GM23248 (cell line): ENCODE data around the gene GPR83. TPM values are rescaled to one million over a fixed set of nuclear protein-coding genes. Genes with fewer than 3 reads are reported as not detected.

Source experiments
- DNase-seq: peaks from one replicate; pipeline ENCODE4 v3.0.0-alpha.2; 2015
- H2AFZ ChIP-seq: fragments of 200-600 bp; sonication (generic); 2 replicates; pipeline ENCODE4 v1.6.1; 2016; ENCODE audit warnings: antibody characterized with exemption
- H3F3A ChIP-seq: fragments of 200-600 bp; sonication (generic); 2 replicates; pipeline ENCODE4 v1.6.1; 2016; ENCODE audit warnings: mild to moderate bottlenecking, antibody characterized with exemption, mixed run types; ENCODE audit not compliant: insufficient read depth
- H3K27ac ChIP-seq: fragments of 200-600 bp; sonication (generic); 2 replicates; pipeline ENCODE4 v1.5.1; 2016; ENCODE audit warnings: mild to moderate bottlenecking
- H3K27me3 ChIP-seq: fragments of 200-600 bp; sonication (generic); replicated peaks from 2 replicates; pipeline ENCODE4 v1.6.1; 2016; ENCODE audit warnings: mild to moderate bottlenecking; ENCODE audit not compliant: insufficient read depth
- H3K36me3 ChIP-seq: fragments of 200-600 bp; sonication (generic); 2 replicates; pipeline ENCODE4 v1.6.1; 2016; ENCODE audit warnings: low read depth, mild to moderate bottlenecking
- H3K4me1 ChIP-seq: fragments of 200-600 bp; sonication (generic); 2 replicates; pipeline ENCODE4 v1.6.1; 2016; ENCODE audit warnings: mild to moderate bottlenecking; ENCODE audit not compliant: insufficient read depth
- H3K4me2 ChIP-seq: fragments of 200-600 bp; sonication (generic); one replicate; pipeline ENCODE4 v1.6.1; 2016; ENCODE audit warnings: mild to moderate bottlenecking; ENCODE audit not compliant: unreplicated experiment
- H3K4me3 ChIP-seq: fragments of 200-600 bp; sonication (generic); 2 replicates; pipeline ENCODE4 v1.5.1; 2016; ENCODE audit warnings: mild to moderate bottlenecking
- H3K79me2 ChIP-seq: fragments of 200-600 bp; sonication (generic); 2 replicates; pipeline ENCODE4 v1.6.1; 2016; ENCODE audit warnings: mild to moderate bottlenecking; ENCODE audit not compliant: insufficient read depth
- H3K9ac ChIP-seq: fragments of 200-600 bp; sonication (generic); 2 replicates; pipeline ENCODE4 v1.6.1; 2016; ENCODE audit warnings: mild to moderate bottlenecking
- H3K9me2 ChIP-seq: fragments of 200-600 bp; sonication (generic); 2 replicates; pipeline ENCODE4 v1.6.1; 2016; ENCODE audit warnings: mixed run types, mild to moderate bottlenecking, moderate library complexity; ENCODE audit not compliant: insufficient read depth
- H3K9me3 ChIP-seq: fragments of 200-600 bp; sonication (generic); one replicate; pipeline ENCODE4 v1.6.1; 2017; ENCODE audit warnings: low read depth
- H4K20me1 ChIP-seq: fragments of 200-600 bp; sonication (generic); 2 replicates; pipeline ENCODE4 v1.6.0; 2016; ENCODE audit not compliant: insufficient read depth
- EZH2 ChIP-seq: fragments of 200-600 bp; sonication (generic); IDR thresholded peaks from 2 replicates; pipeline ENCODE4 v1.6.1; 2018; ENCODE audit warnings: antibody characterized with exemption, mild to moderate bottlenecking; ENCODE audit not compliant: insufficient read depth, poor library complexity, severe bottlenecking
- EZH2phosphoT487 ChIP-seq: fragments of 200-600 bp; sonication (generic); IDR thresholded peaks from 2 replicates; pipeline ENCODE4 v1.6.1; 2018; ENCODE audit warnings: antibody characterized with exemption, moderate library complexity, mild to moderate bottlenecking, low read depth; ENCODE audit not compliant: insufficient read depth
- WGBS, 2 experiments: methylation state at CpG; one replicate each; pipeline ENCODE4 v1.1.6; 2015 to 2017; ENCODE audit warnings: low lambda C conversion rate in 2 of 2, low coverage in 1 of 2; ENCODE audit errors: missing lambda C conversion rate in 2 of 2; 5-methylcytosine and 5-hydroxymethylcytosine counted together
- in situ Hi-C: fragments of 300-500 bp; cut with MboI; formaldehyde crosslinking; loops from 2 replicates; pipeline ENCODE4 v1.15.0; 2020
- polyA plus RNA-seq: library from polyadenylated mRNA; unstranded; fragments of >200 nt; fragmentation: Nextera tagmentation; extraction: Ambion mirVana; gene quantifications from 2 replicates; pipeline ENCODE4 v1.2.1, GENCODE V29; 2016
- total RNA-seq: library from RNA; depleted of rRNA; stranded (reverse); fragments of >200 nt; shearing (Covaris generic); gene quantifications from 2 replicates; pipeline ENCODE4 v1.2.3, GENCODE V29; 2014; rRNA removed

GPR83 gene
- total and polyA plus RNA-seq, 2 experiments from 2014 or later, result not detected

DNA sequence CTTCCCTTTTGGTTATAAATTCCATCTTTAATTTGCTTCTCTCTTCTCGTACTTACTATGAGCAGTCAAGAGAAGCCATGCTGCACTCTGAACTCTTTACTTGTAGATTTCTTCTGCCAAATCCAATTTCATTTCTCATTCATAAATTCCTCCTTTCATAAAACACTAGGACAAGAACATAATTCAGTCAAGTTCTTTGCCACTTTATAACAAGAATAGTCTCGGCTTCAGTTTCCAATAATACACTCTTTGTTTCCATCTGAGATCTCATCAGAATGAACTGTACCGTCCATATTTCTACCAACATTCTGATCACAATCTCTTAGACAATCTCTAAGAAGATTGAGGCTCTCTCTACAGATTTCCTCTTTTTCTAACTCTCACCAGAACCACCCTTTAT lies 71.7 kb downstream of the GPR83 start:
- Histone ChIP-seq H3K27me3 (peaks cover 23% of the 10 kb centered on the region; the same call in 1 of the 2 replicates), H3K4me1 (no peaks in the 10 kb centered on the region), H3F3A (no peaks in the 10 kb centered on the region), H3K36me3 (no peaks in the 10 kb centered on the region), H3K79me2 (no peaks in the 10 kb centered on the region), H3K27ac (no peak overlapping the region), H4K20me1 (no peaks in the 10 kb centered on the region), H3K9ac (no peak overlapping the region), H3K4me2 (no peak overlapping the region), H3K9me2 (no peaks in the 10 kb centered on the region), H2AFZ (no peak overlapping the region), H3K9me3 (no peaks in the 10 kb centered on the region), H3K4me3 (no peak overlapping the region)
- no peak for TF ChIP-seq EZH2
- TF ChIP-seq EZH2phosphoT487, result no peak
- no peak for DNase-seq
- 35 to 44% methylated on average over 3 of the region's 3 CpGs for WGBS, 2 experiments
- in situ Hi-C loops, result no loop called here

DNA sequence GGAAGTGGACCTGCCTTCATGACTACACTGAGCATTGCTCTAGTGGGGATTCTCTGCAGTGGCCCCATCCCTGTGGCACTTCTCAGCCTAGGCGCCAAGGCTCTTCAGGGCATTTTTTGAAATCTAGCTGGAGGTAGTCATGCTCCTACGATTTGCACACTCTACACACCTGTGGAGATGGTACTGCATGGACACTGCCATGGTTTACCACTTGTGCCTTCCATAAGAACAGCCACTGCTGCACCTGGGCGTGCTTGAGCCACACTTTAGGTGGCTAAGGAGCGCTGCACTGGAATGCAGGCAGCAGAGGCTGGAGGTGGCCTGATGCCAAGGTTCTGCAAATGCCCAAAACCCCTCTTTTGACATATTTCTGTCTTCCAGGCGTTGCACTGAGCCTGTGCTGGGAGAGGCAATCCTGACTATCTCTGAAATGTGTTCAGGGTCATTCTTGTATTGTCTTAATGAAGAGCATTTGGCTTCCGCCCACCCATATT lies 72.6 kb downstream of the GPR83 start:
- TF ChIP-seq EZH2phosphoT487 (no peak), EZH2 (no peak)
- Histone ChIP-seq H3K4me1 (no peaks in the 10 kb centered on the region), H3K9me3 (no peaks in the 10 kb centered on the region), H3K9ac (no peak overlapping the region), H3K9me2 (no peaks in the 10 kb centered on the region), H3F3A (no peaks in the 10 kb centered on the region), H3K79me2 (no peaks in the 10 kb centered on the region), H3K4me2 (no peak overlapping the region), H3K27ac (no peak overlapping the region), H4K20me1 (no peaks in the 10 kb centered on the region), H3K4me3 (no peak overlapping the region), H3K27me3 (peaks cover 27% of the 10 kb centered on the region), H2AFZ (no peak overlapping the region), H3K36me3 (no peaks in the 10 kb centered on the region)
- WGBS, 2 experiments, result 31 to 32% methylated on average over 6 of the region's 6 CpGs
- no peak for DNase-seq
- in situ Hi-C loops, result no loop called here

Other genes with a start within 250 kb of the GPR83 start
- not detected in 2 replicates for gene IZUMO1R, start 96.8 kb downstream of the GPR83 start, total RNA-seq
- gene IZUMO1R, start 96.8 kb downstream of the GPR83 start, polyA plus RNA-seq, result not detected in 2 replicates
- gene MRE11, start 92.4 kb upstream of the GPR83 start, total RNA-seq, result 8.5 and 15.6 TPM in 2 replicates
- gene MRE11, start 92.4 kb upstream of the GPR83 start, polyA plus RNA-seq, result 10.6 and 10.7 TPM in 2 replicates
- gene ANKRD49, start 92.6 kb upstream of the GPR83 start, total RNA-seq, result 18.6 and 37.2 TPM in 2 replicates
- 13.9 and 14.1 TPM in 2 replicates for gene ANKRD49, start 92.6 kb upstream of the GPR83 start, polyA plus RNA-seq
- gene C11orf97, start 111.0 kb upstream of the GPR83 start, total RNA-seq, result not detected in 2 replicates
- gene C11orf97, start 111.0 kb upstream of the GPR83 start, polyA plus RNA-seq, result not detected in 2 replicates
- gene FUT4, start 142.5 kb upstream of the GPR83 start, total RNA-seq, result 4.2 and 7.9 TPM in 2 replicates
- gene FUT4, start 142.5 kb upstream of the GPR83 start, polyA plus RNA-seq, result 2.0 and 2.3 TPM in 2 replicates
- 1.2 and 2.8 TPM in 2 replicates for gene PIWIL4, start 165.9 kb upstream of the GPR83 start, total RNA-seq
- gene PIWIL4, start 165.9 kb upstream of the GPR83 start, polyA plus RNA-seq, result 1.1 and 1.4 TPM in 2 replicates